Osteoblast (primary cell): Measurements from ENCODE around the gene RPA1. TPM values are rescaled to one million over a fixed set of nuclear protein-coding genes. Genes with fewer than 3 reads are reported as not detected.

Experiments used
- DNase-seq: peaks from one replicate; pipeline ENCODE4 v3.0.0; 2011; ENCODE audit warnings: low spot score, mixed read lengths; ENCODE audit not compliant: insufficient read length; ENCODE audit errors: missing footprints
- H2AFZ ChIP-seq: 2 replicates; pipeline ENCODE4 v1.6.0; 2011; ENCODE audit warnings: mild to moderate bottlenecking, low read length
- H3K27ac ChIP-seq: 2 replicates; pipeline ENCODE4 v1.5.1; 2011; ENCODE audit warnings: mild to moderate bottlenecking, low read depth, low read length, moderate library complexity
- H3K27me3 ChIP-seq: 2 replicates; pipeline ENCODE4 v1.6.0; 2012; ENCODE audit warnings: mild to moderate bottlenecking, control low read depth, inconsistent platforms, low read length, moderate library complexity; ENCODE audit not compliant: insufficient read depth
- H3K36me3 ChIP-seq: 2 replicates; pipeline ENCODE4 v1.5.1; 2011; ENCODE audit warnings: mild to moderate bottlenecking, low read length, control low read depth, moderate library complexity; ENCODE audit not compliant: insufficient read depth
- H3K4me1 ChIP-seq: 2 replicates; pipeline ENCODE4 v1.5.1; 2011; ENCODE audit warnings: mild to moderate bottlenecking, low read length, control low read depth, moderate library complexity; ENCODE audit not compliant: insufficient read depth
- H3K4me2 ChIP-seq: 2 replicates; pipeline ENCODE4 v1.6.0; 2011; ENCODE audit warnings: mild to moderate bottlenecking, low read length; ENCODE audit not compliant: insufficient read depth
- H3K4me3 ChIP-seq: fragments of 200-600 bp; sonication (generic); 3 replicates; pipeline ENCODE4 v1.5.1; 2012; ENCODE audit warnings: mild to moderate bottlenecking, low read length, inconsistent platforms; ENCODE audit not compliant: insufficient read depth
- H3K79me2 ChIP-seq: 2 replicates; pipeline ENCODE4 v1.6.0; 2012; ENCODE audit warnings: mild to moderate bottlenecking, low read length, control low read depth, inconsistent platforms; ENCODE audit not compliant: insufficient read depth
- H3K9me3 ChIP-seq: 2 replicates; pipeline ENCODE4 v1.5.1; 2011; ENCODE audit warnings: low read depth, low read length, control low read depth
- H4K20me1 ChIP-seq: 2 replicates; pipeline ENCODE4 v1.6.0; 2012; ENCODE audit warnings: mild to moderate bottlenecking, low read length, control low read depth; ENCODE audit not compliant: insufficient read depth
- total RNA-seq: library from RNA; depleted of rRNA; stranded (reverse); fragments of >200 nt; gene quantifications from 2 replicates; pipeline ENCODE4 v1.2.3, GENCODE V29; 2012
- TF ChIP-seq, protein P1 (sequence below): IDR thresholded peaks from 2 replicates; pipeline ENCODE4 v1.5.1; 2011; ENCODE audit warnings: mild to moderate bottlenecking, low read depth, low read length, moderate library complexity; ENCODE audit errors: extremely low read depth

The RPA1 gene
- total RNA-seq: 14.1 and 14.8 TPM in 2 replicates

DNA sequence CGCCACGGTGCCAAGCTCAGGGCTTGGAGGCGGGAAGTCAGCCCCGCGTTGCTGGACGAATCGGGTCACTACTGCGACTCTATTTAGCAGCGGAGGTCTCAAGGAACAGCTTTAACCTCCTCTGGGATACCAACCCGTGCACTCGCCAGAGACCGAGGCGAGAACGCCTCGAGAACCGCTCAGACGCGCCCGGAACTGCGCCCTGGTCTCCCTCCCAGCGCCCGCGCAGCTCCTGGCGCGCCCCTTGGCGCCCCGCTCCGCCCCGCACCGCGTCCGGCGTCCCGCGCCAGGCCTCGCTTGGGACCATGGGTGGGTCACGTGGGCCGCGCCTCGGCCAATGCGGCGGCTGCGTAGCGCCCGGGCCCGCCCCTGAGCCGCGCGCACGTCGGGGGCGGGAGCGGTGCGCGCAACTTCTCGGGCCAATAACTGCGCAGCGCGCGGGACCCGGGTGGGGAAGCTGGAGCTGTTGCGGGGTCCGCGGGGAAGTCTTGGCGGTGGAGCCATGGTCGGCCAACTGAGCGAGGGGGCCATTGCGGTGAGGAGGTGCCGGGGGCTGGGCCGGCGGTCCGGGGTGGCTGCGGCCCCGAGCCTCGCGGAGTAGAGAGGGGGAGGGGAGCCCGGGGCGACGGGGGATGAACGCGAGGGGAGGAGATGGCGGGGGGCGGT is at the start of gene RPA1, which contains the start of gene SMYD4:
TSS of gene RPA1 (plus strand) at position 414 of the 666 bp plus-strand sequence. CDS start at position 503, 89 bp downstream.
TSS of gene SMYD4 (minus strand) at position 311 of the 666 bp plus-strand sequence. CDS start 1,908 bp downstream, outside the sequence.
- peak within 1 kb of the TSS; percentile 60 for H3K27ac ChIP-seq
- peak; percentile 100 for DNase-seq
- H3K4me1 ChIP-seq: peaks cover 13% of the 10 kb centered on the region
- peak within 1 kb of the TSS; percentile 95 for H3K4me2 ChIP-seq
- peaks cover 17% of the 10 kb centered on the region for H3K36me3 ChIP-seq
- H2AFZ ChIP-seq: peak within 1 kb of the TSS; percentile 95
- TF ChIP-seq, protein P1, sequence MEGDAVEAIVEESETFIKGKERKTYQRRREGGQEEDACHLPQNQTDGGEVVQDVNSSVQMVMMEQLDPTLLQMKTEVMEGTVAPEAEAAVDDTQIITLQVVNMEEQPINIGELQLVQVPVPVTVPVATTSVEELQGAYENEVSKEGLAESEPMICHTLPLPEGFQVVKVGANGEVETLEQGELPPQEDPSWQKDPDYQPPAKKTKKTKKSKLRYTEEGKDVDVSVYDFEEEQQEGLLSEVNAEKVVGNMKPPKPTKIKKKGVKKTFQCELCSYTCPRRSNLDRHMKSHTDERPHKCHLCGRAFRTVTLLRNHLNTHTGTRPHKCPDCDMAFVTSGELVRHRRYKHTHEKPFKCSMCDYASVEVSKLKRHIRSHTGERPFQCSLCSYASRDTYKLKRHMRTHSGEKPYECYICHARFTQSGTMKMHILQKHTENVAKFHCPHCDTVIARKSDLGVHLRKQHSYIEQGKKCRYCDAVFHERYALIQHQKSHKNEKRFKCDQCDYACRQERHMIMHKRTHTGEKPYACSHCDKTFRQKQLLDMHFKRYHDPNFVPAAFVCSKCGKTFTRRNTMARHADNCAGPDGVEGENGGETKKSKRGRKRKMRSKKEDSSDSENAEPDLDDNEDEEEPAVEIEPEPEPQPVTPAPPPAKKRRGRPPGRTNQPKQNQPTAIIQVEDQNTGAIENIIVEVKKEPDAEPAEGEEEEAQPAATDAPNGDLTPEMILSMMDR: no peak
- H3K27me3 ChIP-seq: no peaks in the 10 kb centered on the region
- no peaks in the 10 kb centered on the region for H3K9me3 ChIP-seq
- H4K20me1 ChIP-seq: no peaks in the 10 kb centered on the region
- H3K79me2 ChIP-seq: peaks cover 54% of the 10 kb centered on the region
- H3K4me3 ChIP-seq: peak within 1 kb of the TSS; percentile 93

DNA sequence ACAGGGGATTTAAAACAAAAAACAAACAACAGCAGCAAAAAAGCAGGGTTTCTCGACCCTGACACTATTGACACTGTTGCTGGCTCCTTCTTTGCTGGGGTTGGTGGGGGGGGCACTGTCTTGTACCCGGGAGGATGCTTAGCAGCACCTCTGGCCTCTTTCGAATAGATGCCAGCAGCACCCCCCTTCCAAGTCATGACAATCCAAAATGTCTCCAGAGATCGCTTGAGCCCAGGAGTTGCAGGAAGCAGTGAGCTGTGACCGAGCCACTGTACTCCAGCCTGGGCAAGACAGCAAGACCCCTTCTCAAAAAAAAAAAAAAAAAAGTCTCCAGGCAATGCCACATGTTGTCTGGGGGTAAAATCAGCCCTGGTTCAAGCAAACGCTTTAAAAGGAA is 47.6 kb upstream of the RPA1 start:
- peaks cover 40% of the 10 kb centered on the region for H3K4me1 ChIP-seq
- no peaks in the 10 kb centered on the region for H3K9me3 ChIP-seq
- H2AFZ ChIP-seq: no peak overlapping the region
- H3K4me3 ChIP-seq: no peak overlapping the region
- TF ChIP-seq, protein P1: no peak
- H3K27ac ChIP-seq: peak overlapping the region; percentile 75
- peaks cover 3% of the 10 kb centered on the region for H4K20me1 ChIP-seq
- H3K4me2 ChIP-seq: peak overlapping the region; percentile 12
- no peak for DNase-seq
- H3K79me2 ChIP-seq: no peaks in the 10 kb centered on the region
- no peaks in the 10 kb centered on the region for H3K27me3 ChIP-seq
- H3K36me3 ChIP-seq: peaks cover 23% of the 10 kb centered on the region

DNA sequence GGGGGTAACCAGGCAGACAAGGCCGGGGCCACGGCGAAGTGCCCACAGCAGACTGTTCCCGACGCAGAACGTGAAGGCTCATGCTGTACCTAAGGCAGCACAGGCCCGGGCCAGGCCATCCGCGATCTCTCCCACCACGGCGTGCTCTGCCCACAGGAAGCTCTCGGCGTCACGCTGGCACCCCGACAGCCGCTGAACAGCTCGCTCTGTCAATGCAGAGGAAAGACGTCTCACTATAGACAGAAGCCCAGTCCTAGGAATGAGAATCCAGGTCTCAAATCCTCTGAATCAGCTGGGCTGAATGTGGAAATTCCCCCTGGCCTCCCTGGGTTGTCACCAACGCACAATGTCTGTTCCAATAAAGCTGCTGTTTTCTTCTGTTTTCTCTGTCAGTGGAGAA is 46.5 kb upstream of the RPA1 start:
- peak overlapping the region; percentile 0 for H2AFZ ChIP-seq

More for the DNA sequence above, 46.5 kb upstream of the RPA1 start:
- Histone ChIP-seq H3K4me1 (peaks cover 48% of the 10 kb centered on the region), H3K4me3 (peak overlapping the region; percentile 6), H3K4me2 (peak overlapping the region; percentile 12), H3K36me3 (peaks cover 15% of the 10 kb centered on the region), H3K27ac (peak overlapping the region; percentile 75), H4K20me1 (peaks cover 3% of the 10 kb centered on the region), H3K79me2 (no peaks in the 10 kb centered on the region), H3K27me3 (no peaks in the 10 kb centered on the region), H3K9me3 (no peaks in the 10 kb centered on the region)
- TF ChIP-seq, protein P1: no peak
- peak; percentile 49 for DNase-seq
